Measurements from ENCODE around the gene COL18A1. TPM values are rescaled to one million over a fixed set of nuclear protein-coding genes. Genes with fewer than 3 reads are reported as not detected.

Gene COL18A1
- total RNA-seq, 3 donors from 2014 or later (not counting 1 experiment from before 2014, with no cell fraction given), result 12.3 to 22.3 (median 12.7) TPM

GRCh38 chr21:45467221-45467779 lies 62.3 kb downstream of the COL18A1 start:
- peaks cover 0 to 11% of the 10 kb centered on the region in 2 donors for H3K27me3 Mint-ChIP-seq (ENCODE audit: low read depth in 2 of 2)
- no peak overlapping the region for H3K27ac Mint-ChIP-seq
- Histone ChIP-seq H3K4me1 (ENCODE audit: control insufficient read depth, insufficient read depth, low read length) (no peaks in the 10 kb centered on the region), H3K9me3 (ENCODE audit: control insufficient read depth, insufficient read depth, low read length) (no peaks in the 10 kb centered on the region), H3K27me3 (ENCODE audit: control insufficient read depth, insufficient read depth, low read length) (no peaks in the 10 kb centered on the region), H3K27ac (ENCODE audit: low read length) (no peak overlapping the region), H3K36me3 (ENCODE audit: control insufficient read depth, insufficient read depth, low read length) (no peaks in the 10 kb centered on the region), H3K4me3 (ENCODE audit: low read length) (no peak overlapping the region)
- DNase-seq (no peak), ATAC-seq (no peak)
- H3K4me3 Mint-ChIP-seq, result no peak overlapping the region
- intact Hi-C loops (cut with micrococcal nuclease), result no loop called here
- H3K36me3 Mint-ChIP-seq, result no peaks in the 10 kb centered on the region
- H3K9me3 Mint-ChIP-seq, result no peaks in the 10 kb centered on the region
- H3K4me1 Mint-ChIP-seq, result no peaks in the 10 kb centered on the region
- WGBS (ENCODE audit: insufficient coverage), result 91% methylated on average over 25 of the region's 25 CpGs
- TF ChIP-seq CTCF (IDR thresholded peaks at IDR 0.05), result no peak

GRCh38 chr21:45468051-45468970 lies 63.3 kb downstream of the COL18A1 start:
- no peak overlapping the region for H3K4me3 Mint-ChIP-seq
- 92% methylated on average over 45 of the region's 45 CpGs for WGBS (ENCODE audit: insufficient coverage)
- intact Hi-C loops (cut with micrococcal nuclease), result no loop called here

GRCh38 chr21:45468971-45469272 lies 64.0 kb downstream of the COL18A1 start:
- DNase-seq, result no peak
- Histone ChIP-seq H3K36me3 (ENCODE audit: control insufficient read depth, insufficient read depth, low read length) (no peaks in the 10 kb centered on the region), H3K9me3 (ENCODE audit: control insufficient read depth, insufficient read depth, low read length) (no peaks in the 10 kb centered on the region), H3K27ac (ENCODE audit: low read length) (no peak overlapping the region), H3K4me1 (ENCODE audit: control insufficient read depth, insufficient read depth, low read length) (no peaks in the 10 kb centered on the region), H3K4me3 (ENCODE audit: low read length) (no peak overlapping the region), H3K27me3 (ENCODE audit: control insufficient read depth, insufficient read depth, low read length) (no peaks in the 10 kb centered on the region)
- no peak for TF ChIP-seq CTCF (IDR thresholded peaks at IDR 0.05)
- no peak for ATAC-seq
- H3K4me1 Mint-ChIP-seq, result no peaks in the 10 kb centered on the region
- no peak overlapping the region for H3K4me3 Mint-ChIP-seq
- H3K27ac Mint-ChIP-seq, result no peak overlapping the region
- no peaks in the 10 kb centered on the region for H3K36me3 Mint-ChIP-seq
- H3K9me3 Mint-ChIP-seq, result no peaks in the 10 kb centered on the region
- intact Hi-C loops (cut with micrococcal nuclease), result no loop called here
- peaks cover 0 to 11% of the 10 kb centered on the region in 2 donors for H3K27me3 Mint-ChIP-seq (ENCODE audit: low read depth in 2 of 2)
- WGBS (ENCODE audit: insufficient coverage), result 93% methylated on average over 14 of the region's 14 CpGs

More at GRCh38 chr21:45468051-45468970, 63.3 kb downstream of the COL18A1 start:
- no peaks in the 10 kb centered on the region for H3K4me1 ChIP-seq (ENCODE audit: control insufficient read depth, insufficient read depth, low read length)
- Mint-ChIP-seq H3K36me3 (no peaks in the 10 kb centered on the region), H3K4me1 (no peaks in the 10 kb centered on the region), H3K9me3 (no peaks in the 10 kb centered on the region), H3K27ac (no peak overlapping the region), H3K27me3 (ENCODE audit: low read depth in 2 of 2) (peaks cover 0 to 11% of the 10 kb centered on the region in 2 donors)
- ATAC-seq (no peak), DNase-seq (no peak)
- no peak overlapping the region for H3K4me3 ChIP-seq (ENCODE audit: low read length)
- H3K9me3 ChIP-seq (ENCODE audit: control insufficient read depth, insufficient read depth, low read length), result no peaks in the 10 kb centered on the region
- TF ChIP-seq CTCF (IDR thresholded peaks at IDR 0.05), result no peak
- H3K27ac ChIP-seq (ENCODE audit: low read length), result no peak overlapping the region
- H3K36me3 ChIP-seq (ENCODE audit: control insufficient read depth, insufficient read depth, low read length), result no peaks in the 10 kb centered on the region
- no peaks in the 10 kb centered on the region for H3K27me3 ChIP-seq (ENCODE audit: control insufficient read depth, insufficient read depth, low read length)
